B cell (primary cell): ENCODE data around the gene SCARB1.

Experiments used
- CTCF ChIP-seq: fragments of 200-600 bp; IDR thresholded peaks from one replicate; pipeline ENCODE4 v1.8.0; 2022; ENCODE audit warnings: antibody characterized with exemption, mild to moderate bottlenecking
- EZH2 ChIP-seq: IDR thresholded peaks from 2 replicates; pipeline ENCODE4 v1.6.1; 2012; ENCODE audit warnings: borderline replicate concordance, low read depth, mild to moderate bottlenecking, moderate library complexity, low read length; ENCODE audit not compliant: insufficient read depth, poor library complexity, severe bottlenecking

GRCh38 chr12:124777399-124778372 is 86.0 kb downstream of the SCARB1 start:
- no peak for TF ChIP-seq CTCF
- no peak for TF ChIP-seq EZH2
